Natural killer cell (primary cell): ENCODE data around the gene CLCN6. TPM values are rescaled to one million over a fixed set of nuclear protein-coding genes. Genes with fewer than 3 reads are reported as not detected.

Source experiments
- ATAC-seq, 3 donors: fragments of 150-1000 bp in 2 of 3; fragments of 200-7000 bp in 1 of 3; cut with Tn5 transposase; 1 replicate in 1 of 3; 2 replicates in 2 of 3; pipeline ENCODE4 v1.10.0; 2021; ENCODE audit warnings: mild to moderate bottlenecking in 2 of 3, moderate library complexity in 2 of 3
- DNase-seq, 2 donors: peaks; one replicate each; pipeline versions ENCODE4 v3.0.0 to v3.0.0-alpha.2; 2013 to 2021; ENCODE audit warnings: mixed read lengths in 1 of 2
- H3K27ac ChIP-seq: one replicate; pipeline ENCODE4 v1.5.1; 2013; ENCODE audit warnings: mild to moderate bottlenecking, low read length
- H3K27me3 ChIP-seq: one replicate; pipeline ENCODE4 v1.6.1; 2013; ENCODE audit warnings: low read length; ENCODE audit not compliant: control insufficient read depth, insufficient read depth
- H3K36me3 ChIP-seq: one replicate; pipeline ENCODE4 v1.6.1; 2013; ENCODE audit warnings: low read length; ENCODE audit not compliant: control insufficient read depth, insufficient read depth
- H3K4me1 ChIP-seq: one replicate; pipeline ENCODE4 v1.6.1; 2013; ENCODE audit warnings: low read length; ENCODE audit not compliant: control insufficient read depth, insufficient read depth
- H3K4me3 ChIP-seq: one replicate; pipeline ENCODE4 v1.5.1; 2013; ENCODE audit warnings: low read length
- H3K9me3 ChIP-seq: one replicate; pipeline ENCODE4 v1.6.1; 2013; ENCODE audit warnings: low read length; ENCODE audit not compliant: control insufficient read depth, insufficient read depth
- H3K27ac Mint-ChIP-seq, 2 donors: one replicate each; pipeline ENCODE4 v1.8.0; 2022; ENCODE audit warnings: mild to moderate bottlenecking in 2 of 2, mixed read lengths in 2 of 2, moderate library complexity in 1 of 2
- H3K27me3 Mint-ChIP-seq, 2 donors: one replicate each; pipeline ENCODE4 v1.8.0; 2022; ENCODE audit warnings: low read depth in 2 of 2, mixed read lengths in 2 of 2
- H3K36me3 Mint-ChIP-seq: one replicate; pipeline ENCODE4 v1.8.0; 2022; ENCODE audit warnings: mixed read lengths
- H3K4me1 Mint-ChIP-seq, 2 donors: one replicate each; pipeline ENCODE4 v1.8.0; 2022; ENCODE audit warnings: mixed read lengths in 2 of 2
- H3K4me3 Mint-ChIP-seq: one replicate; pipeline ENCODE4 v1.8.0; 2022; ENCODE audit warnings: mild to moderate bottlenecking, moderate library complexity, mixed read lengths
- H3K9me3 Mint-ChIP-seq, 2 donors: one replicate each; pipeline ENCODE4 v1.8.0; 2022; ENCODE audit warnings: mixed read lengths in 2 of 2
- CTCF ChIP-seq: fragments of 200-600 bp; IDR thresholded peaks from one replicate; pipeline ENCODE4 v1.8.0; 2022; ENCODE audit warnings: antibody characterized with exemption
- WGBS: methylation state at CpG from one replicate; pipeline ENCODE4 v1.1.7; 2013; ENCODE audit warnings: missing lambda C conversion rate; ENCODE audit not compliant: insufficient coverage; 5-methylcytosine and 5-hydroxymethylcytosine counted together
- intact Hi-C: fragments of 100-400 bp; cut with micrococcal nuclease; formaldehyde crosslinking; loops from one replicate; pipeline ENCODE4 v1.14.2; 2022
- total RNA-seq, 4 donors: library from RNA; stranded (reverse); fragments of 120-200 nt in 1 of 4; gene quantifications; one replicate each; pipeline versions ENCODE4 v1.2.3 to v1.2.4, GENCODE V29; 2013 to 2022

Gene CLCN6
- total RNA-seq, 3 donors from 2014 or later (not counting 1 experiment from before 2014, with no cell fraction given): 21.4 to 28.6 (median 25.6) TPM

- no peak overlapping the region for H3K27ac Mint-ChIP-seq
- no peaks in the 10 kb centered on the region for H3K36me3 ChIP-seq
- H3K9me3 ChIP-seq: no peaks in the 10 kb centered on the region
- DNase-seq (no peak), ATAC-seq (no peak)
- H3K9me3 Mint-ChIP-seq: no peaks in the 10 kb centered on the region
- no peaks in the 10 kb centered on the region for H3K36me3 Mint-ChIP-seq
- H3K4me3 ChIP-seq: no peak overlapping the region
- no peaks in the 10 kb centered on the region for H3K4me1 Mint-ChIP-seq
- H3K4me1 ChIP-seq: no peaks in the 10 kb centered on the region
- TF ChIP-seq CTCF: no peak
- no peak overlapping the region for H3K4me3 Mint-ChIP-seq
- H3K27me3 Mint-ChIP-seq: no peaks in the 10 kb centered on the region
- no peak overlapping the region for H3K27ac ChIP-seq
- 82% methylated on average over 3 of the region's 5 CpGs for WGBS
- intact Hi-C loops: no loop called here
- no peaks in the 10 kb centered on the region for H3K27me3 ChIP-seq
Measured at GRCh38 chr1:11772458-11772857, 33.5 kb upstream of the CLCN6 start.

- H3K4me3 Mint-ChIP-seq: no peak overlapping the region
- H3K36me3 Mint-ChIP-seq: no peaks in the 10 kb centered on the region
- ATAC-seq: no peak
Measured at GRCh38 chr1:11774753-11775152, 31.2 kb upstream of the CLCN6 start.

GRCh38 chr1:11777658-11778322 lies 28.2 kb upstream of the CLCN6 start:
- Histone ChIP-seq H3K36me3 (no peaks in the 10 kb centered on the region), H3K4me3 (no peak overlapping the region), H3K27ac (no peak overlapping the region), H3K9me3 (no peaks in the 10 kb centered on the region), H3K27me3 (no peaks in the 10 kb centered on the region), H3K4me1 (no peaks in the 10 kb centered on the region)
- Mint-ChIP-seq H3K36me3 (no peaks in the 10 kb centered on the region), H3K4me1 (no peaks in the 10 kb centered on the region), H3K9me3 (no peaks in the 10 kb centered on the region), H3K4me3 (no peak overlapping the region), H3K27ac (no peak overlapping the region), H3K27me3 (no peaks in the 10 kb centered on the region)
- DNase-seq: no peak
- intact Hi-C loops: no loop called here
- WGBS: 91% methylated on average over 8 of the region's 8 CpGs
- no peak for TF ChIP-seq CTCF
- no peak for ATAC-seq

More at GRCh38 chr1:11774753-11775152, 31.2 kb upstream of the CLCN6 start:
- Histone ChIP-seq H3K4me1 (no peaks in the 10 kb centered on the region), H3K9me3 (no peaks in the 10 kb centered on the region), H3K4me3 (no peak overlapping the region), H3K27me3 (no peaks in the 10 kb centered on the region), H3K27ac (no peak overlapping the region), H3K36me3 (no peaks in the 10 kb centered on the region)
- 81% methylated on average over 8 of the region's 9 CpGs for WGBS
- no peaks in the 10 kb centered on the region for H3K27me3 Mint-ChIP-seq
- no peak for DNase-seq
- no peaks in the 10 kb centered on the region for H3K9me3 Mint-ChIP-seq
- TF ChIP-seq CTCF: no peak
- H3K27ac Mint-ChIP-seq: no peak overlapping the region
- intact Hi-C loops: no loop called here
- no peaks in the 10 kb centered on the region for H3K4me1 Mint-ChIP-seq

GRCh38 chr1:11778336-11778735 lies 27.7 kb upstream of the CLCN6 start:
- Histone ChIP-seq H3K9me3 (no peaks in the 10 kb centered on the region), H3K4me3 (no peak overlapping the region), H3K4me1 (no peaks in the 10 kb centered on the region), H3K27me3 (no peaks in the 10 kb centered on the region), H3K36me3 (no peaks in the 10 kb centered on the region), H3K27ac (no peak overlapping the region)
- 95% methylated on average over 9 of the region's 9 CpGs for WGBS
- no peaks in the 10 kb centered on the region for H3K9me3 Mint-ChIP-seq
- no peak for TF ChIP-seq CTCF
- no peak for ATAC-seq
- no peaks in the 10 kb centered on the region for H3K36me3 Mint-ChIP-seq
- intact Hi-C loops: no loop called here
- H3K27me3 Mint-ChIP-seq: no peaks in the 10 kb centered on the region
- no peaks in the 10 kb centered on the region for H3K4me1 Mint-ChIP-seq
- no peak for DNase-seq
- no peak overlapping the region for H3K4me3 Mint-ChIP-seq
- H3K27ac Mint-ChIP-seq: no peak overlapping the region
